HepG2 (cell line): ENCODE data around the gene KIF25. TPM values are rescaled to one million over a fixed set of nuclear protein-coding genes. Genes with fewer than 3 reads are reported as not detected.

Source experiments
- ATAC-seq: fragments of 200-7000 bp; cut with Tn5 transposase; 3 replicates; pipeline ENCODE4 v1.9.1; 2020; ENCODE audit warnings: mild to moderate bottlenecking, moderate library complexity
- BruUV-seq: library from RNA; stranded (reverse); fragments of 400-500 nt; replicated peaks from 2 replicates; lab custom pipeline; 2021; lab: Mats Ljungman, UMichigan
- CTCF ChIA-PET: fragments of 300-600 bp; formaldehyde crosslinking; extraction: SDS; loops from one replicate; lab custom pipeline; 2021; ENCODE audit warnings: low total read pairs, inconsistent platforms, low intra/inter-chr PET ratio; lab: Yijun Ruan, JAX
- POLR2A ChIA-PET: fragments of 350-600 bp; sonication (Branson Sonifier 250); formaldehyde crosslinking; loops from one replicate; lab custom pipeline; 2020; ENCODE audit warnings: antibody characterized with exemption, inconsistent platforms; lab: Yijun Ruan, JAX
- DNase-seq: peaks from one replicate; pipeline ENCODE4 v3.0.0-alpha.2; 2015; ENCODE audit warnings: low spot score
- FAIRE-seq: peaks from 3 replicates; lab custom pipeline; 2011; peaks lifted over from hg19 to GRCh38; lab: Jason Lieb, UNC
- H2AFZ ChIP-seq: one replicate; pipeline ENCODE4 v1.6.1; 2011; ENCODE audit warnings: low read length, inconsistent platforms
- H3K27ac ChIP-seq: fragments of 300-600 bp; 3 replicates; pipeline ENCODE4 v1.8.0; 2011; ENCODE audit warnings: mixed run types, mild to moderate bottlenecking, mixed read lengths, low read length, inconsistent platforms; ENCODE audit not compliant: insufficient read depth; ENCODE audit errors: extremely low read length
- H3K27me3 ChIP-seq, 2 experiments: fragments of 200-600 bp in 1 of 2; 2 replicates in 1 of 2; 3 replicates in 1 of 2; pipeline versions ENCODE4 v1.6.0 to v1.8.0; 2011; ENCODE audit warnings: low read length in 2 of 2, mild to moderate bottlenecking in 2 of 2, moderate library complexity in 2 of 2, inconsistent platforms in 1 of 2; ENCODE audit not compliant: insufficient read depth in 2 of 2, control insufficient read depth in 1 of 2
- H3K36me3 ChIP-seq, 2 experiments: fragments of 200-600 bp in 1 of 2; replicated peaks in 1 of 2; 2 replicates in 1 of 2; 3 replicates in 1 of 2; pipeline versions ENCODE4 v1.5.1 to v1.8.0; 2011; ENCODE audit warnings: low read length in 2 of 2, inconsistent platforms in 1 of 2; ENCODE audit not compliant: insufficient read depth in 2 of 2, control insufficient read depth in 1 of 2
- H3K4me1 ChIP-seq: 2 replicates; pipeline ENCODE4 v1.5.1; 2012; ENCODE audit warnings: low read length, inconsistent platforms; ENCODE audit not compliant: insufficient read depth
- H3K4me2 ChIP-seq: 2 replicates; pipeline ENCODE4 v1.6.0; 2011; ENCODE audit warnings: low read depth, low read length, inconsistent platforms
- H3K4me3 ChIP-seq, 3 experiments: fragments of 200-600 bp in 1 of 3; sonication (generic), shearing (Covaris generic) in 1 of 3; replicated peaks in 1 of 3; 2 replicates each; pipeline ENCODE4 v1.5.1; 2011 to 2016; ENCODE audit warnings: low read length in 3 of 3, inconsistent platforms in 2 of 3, low read depth in 2 of 3, mild to moderate bottlenecking in 2 of 3, control low read depth in 1 of 3, mixed read lengths in 1 of 3; ENCODE audit not compliant: insufficient read depth in 1 of 3
- H3K79me2 ChIP-seq: one replicate; pipeline ENCODE4 v1.6.1; 2011; ENCODE audit warnings: low read length, inconsistent platforms; ENCODE audit not compliant: insufficient read depth
- H3K9ac ChIP-seq: 2 replicates; pipeline ENCODE4 v1.6.0; 2011; ENCODE audit warnings: mild to moderate bottlenecking, low read depth, low read length, inconsistent platforms; ENCODE audit not compliant: insufficient read depth
- H3K9me3 ChIP-seq: 2 replicates; pipeline ENCODE4 v1.5.1; 2012; ENCODE audit warnings: mild to moderate bottlenecking, low read length
- H4K20me1 ChIP-seq: 2 replicates; pipeline ENCODE4 v1.6.0; 2011; ENCODE audit warnings: inconsistent platforms, mild to moderate bottlenecking, low read length, moderate library complexity; ENCODE audit not compliant: insufficient read depth
- BRCA1 ChIP-seq: sonication (generic); formaldehyde crosslinking; IDR thresholded peaks from 2 replicates; pipeline ENCODE4 v1.4.0; 2020; ENCODE audit warnings: missing genetic modification reagents
- GATA4 ChIP-seq: sonication (generic); IDR thresholded peaks from 2 replicates; pipeline ENCODE4 v1.6.1; 2016; ENCODE audit warnings: antibody characterized with exemption, low read depth, borderline replicate concordance
- HDAC1 ChIP-seq: sonication (generic); formaldehyde crosslinking; IDR thresholded peaks from 2 replicates; pipeline ENCODE4 v1.5.1; 2020; ENCODE audit warnings: mild to moderate bottlenecking, missing genetic modification reagents
- MIER3 ChIP-seq: IDR thresholded peaks from 2 replicates; pipeline ENCODE4 v1.6.1; 2016; ENCODE audit warnings: missing compliant biosample characterization, borderline replicate concordance
- PTBP1 ChIP-seq: fragments of 200-400 bp; formaldehyde crosslinking; IDR thresholded peaks from 2 replicates; pipeline ENCODE4 v1.6.1; 2018; ENCODE audit warnings: low read length, low read depth; ENCODE audit not compliant: poor library complexity, severe bottlenecking
- RBM22 ChIP-seq: fragments of 200-400 bp; formaldehyde crosslinking; optimal IDR thresholded peaks from 2 replicates; pipeline ENCODE3; 2017; ENCODE audit warnings: mild to moderate bottlenecking, low read length, moderate library complexity
- RCOR2 ChIP-seq: IDR thresholded peaks from 2 replicates; pipeline ENCODE4 v1.6.1; 2016; ENCODE audit warnings: missing biosample characterization, missing genetic modification reagents
- RELA ChIP-seq: sonication (generic); formaldehyde crosslinking; IDR thresholded peaks from 2 replicates; pipeline ENCODE4 v1.4.0; 2020; ENCODE audit warnings: missing genetic modification reagents
- SMARCC2 ChIP-seq: fragments of 450-650 bp; IDR thresholded peaks from 2 replicates; pipeline ENCODE4 v1.6.1; 2017; ENCODE audit warnings: antibody characterized with exemption, mild to moderate bottlenecking
- THRA ChIP-seq: sonication (generic); formaldehyde crosslinking; IDR thresholded peaks from 2 replicates; pipeline ENCODE4 v1.4.0; 2020; ENCODE audit warnings: missing genetic modification reagents, borderline replicate concordance
- ZKSCAN1 ChIP-seq: fragments of 150-350 bp; IDR thresholded peaks from 2 replicates; pipeline ENCODE4 v1.6.1; 2014; ENCODE audit warnings: low read length
- ZNF121 ChIP-seq: sonication (generic); formaldehyde crosslinking; IDR thresholded peaks from 2 replicates; pipeline ENCODE4 v1.5.0; 2020; ENCODE audit warnings: mild to moderate bottlenecking, missing genetic modification reagents
- WGBS: methylation state at CpG from one replicate; pipeline ENCODE4 v1.1.6; 2017; ENCODE audit warnings: low lambda C conversion rate; 5-methylcytosine and 5-hydroxymethylcytosine counted together
- in situ Hi-C: cut with HindIII; loops from 2 replicates; pipeline ENCODE4 v1.10.0; 2017; ENCODE audit warnings: low pct_unique_long_range_greater_than_20kb; ENCODE audit not compliant: extremely low pct_ligation_motif_present
- intact Hi-C: fragments of 100-400 bp; cut with micrococcal nuclease; formaldehyde crosslinking; loops from one replicate; pipeline ENCODE4 v1.10.0; 2022; ENCODE audit not compliant: unreplicated experiment
- polyA plus RNA-seq, 8 experiments: library from polyadenylated mRNA; depleted of rRNA in 3 of 8; stranded (reverse) in 7 of 8; unstranded in 1 of 8; fragments of >200 nt; fragmentation: Illumina TruSeq in 4 of 8; extraction: Trizol in 4 of 8; gene quantifications; 2 replicates each; pipeline versions ENCODE4 v1.2.1 to v1.2.3, GENCODE V29; 2011 to 2016; ENCODE audit warnings: low read depth in 4 of 8, missing spikeins in 1 of 8, mixed read lengths in 1 of 8; ENCODE audit not compliant: insufficient read depth in 1 of 8
- total RNA-seq, 5 experiments: library from RNA; depleted of rRNA; stranded (reverse); fragments of >200 nt; fragmentation: Illumina TruSeq; extraction: Trizol; gene quantifications; 2 replicates each; pipeline ENCODE4 v1.2.3, GENCODE V29; 2016; ENCODE audit warnings: low read depth in 1 of 5
- TF ChIP-seq, protein P1 (sequence below): fragments of 450-650 bp; IDR thresholded peaks from 2 replicates; pipeline ENCODE4 v1.6.1; 2017; ENCODE audit warnings: mild to moderate bottlenecking

Gene KIF25
- total and polyA plus RNA-seq, 2 of the 13 experiments (the other 11 are each of a cell fraction or from before 2014, with no cell fraction given) = not detected

DNA sequence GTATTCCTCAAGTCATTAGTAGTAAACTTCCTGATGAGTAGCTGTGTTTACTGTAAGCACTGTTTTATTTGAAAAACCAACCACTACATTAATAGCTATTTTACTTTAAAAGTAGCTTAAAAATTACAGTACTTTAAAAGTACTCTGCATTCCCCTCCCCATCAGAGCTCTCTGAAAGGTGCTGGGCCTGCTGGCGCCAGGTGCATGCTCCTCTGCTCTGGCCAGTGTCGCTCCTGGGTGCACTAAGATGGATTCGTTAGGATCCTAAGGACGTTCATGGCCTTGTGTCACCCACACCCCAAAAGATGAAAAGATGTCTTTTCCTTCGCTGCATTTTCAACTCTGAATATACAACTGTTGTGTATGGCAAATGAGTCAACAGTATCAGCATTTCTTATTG, 43.9 kb upstream of the KIF25 start:
- intact Hi-C loops = no loop called here
- WGBS = 98% methylated on average over 5 of the region's 5 CpGs
- POLR2A ChIA-PET = no interaction called here
- no peaks in the 10 kb centered on the region for H3K9me3 ChIP-seq
- TF ChIP-seq RBM22 (peak; percentile 47), ZNF121 (CRISPR knock-in tag) (no peak)
- TF ChIP-seq, all 625 proteins: peak for 1
- no peak for FAIRE-seq
- no TSS peak for BruUV-seq
- no peak for DNase-seq
- in situ Hi-C loops = no loop called here
- H3K36me3 ChIP-seq = peaks cover 41 to 77% of the 10 kb centered on the region in 2 experiments
- no peak overlapping the region for H3K9ac ChIP-seq
- no peak overlapping the region for H2AFZ ChIP-seq
- H4K20me1 ChIP-seq = no peaks in the 10 kb centered on the region
- no peak overlapping the region for H3K4me2 ChIP-seq
- H3K4me1 ChIP-seq = peaks cover 28% of the 10 kb centered on the region
- H3K79me2 ChIP-seq = peaks cover 5% of the 10 kb centered on the region
- ATAC-seq = no peak
- H3K4me3 ChIP-seq = no peak overlapping the region
- H3K27ac ChIP-seq = no peak overlapping the region
- H3K27me3 ChIP-seq = no peaks in the 10 kb centered on the region
- CTCF ChIA-PET = no interaction called here

DNA sequence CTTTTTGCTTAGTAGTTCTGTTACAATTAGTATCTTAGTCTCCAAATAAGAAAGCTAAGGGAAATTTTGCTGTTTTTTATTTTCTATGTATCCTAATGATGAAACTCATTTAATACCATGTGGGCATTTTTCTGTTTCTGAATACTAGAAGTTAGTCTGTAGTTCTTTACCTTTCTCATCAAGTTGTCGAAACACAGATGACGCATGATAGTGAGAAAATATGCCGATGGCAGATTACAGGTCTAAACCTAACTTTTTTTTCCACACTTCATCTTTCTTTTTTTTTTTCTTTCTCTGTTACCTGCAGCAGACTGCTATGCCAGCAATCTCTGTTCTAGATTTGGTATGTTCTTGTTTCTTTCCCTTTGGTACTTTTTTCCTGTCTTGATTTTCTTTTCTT, 43.3 kb upstream of the KIF25 start:
- no TSS peak for BruUV-seq
- Histone ChIP-seq H3K9me3 (no peaks in the 10 kb centered on the region), H3K4me1 (peaks cover 28% of the 10 kb centered on the region), H3K27ac (no peak overlapping the region), H2AFZ (no peak overlapping the region), H3K36me3 (peaks cover 37 to 71% of the 10 kb centered on the region in 2 experiments), H3K9ac (no peak overlapping the region), H3K4me3 (no peak overlapping the region), H3K79me2 (peaks cover 5% of the 10 kb centered on the region), H4K20me1 (no peaks in the 10 kb centered on the region), H3K27me3 (no peaks in the 10 kb centered on the region), H3K4me2 (no peak overlapping the region)
- FAIRE-seq = no peak
- no peak for ATAC-seq
- no peak for DNase-seq
- no peak for TF ChIP-seq GATA4
- no peak for TF ChIP-seq PTBP1
- TF ChIP-seq RELA (CRISPR knock-in tag) = no peak
- TF ChIP-seq SMARCC2 = no peak
- no peak for TF ChIP-seq BRCA1 (CRISPR knock-in tag)
- TF ChIP-seq HDAC1 = no peak
- no peak for TF ChIP-seq RCOR2 (CRISPR knock-in tag)
- TF ChIP-seq, protein P1, sequence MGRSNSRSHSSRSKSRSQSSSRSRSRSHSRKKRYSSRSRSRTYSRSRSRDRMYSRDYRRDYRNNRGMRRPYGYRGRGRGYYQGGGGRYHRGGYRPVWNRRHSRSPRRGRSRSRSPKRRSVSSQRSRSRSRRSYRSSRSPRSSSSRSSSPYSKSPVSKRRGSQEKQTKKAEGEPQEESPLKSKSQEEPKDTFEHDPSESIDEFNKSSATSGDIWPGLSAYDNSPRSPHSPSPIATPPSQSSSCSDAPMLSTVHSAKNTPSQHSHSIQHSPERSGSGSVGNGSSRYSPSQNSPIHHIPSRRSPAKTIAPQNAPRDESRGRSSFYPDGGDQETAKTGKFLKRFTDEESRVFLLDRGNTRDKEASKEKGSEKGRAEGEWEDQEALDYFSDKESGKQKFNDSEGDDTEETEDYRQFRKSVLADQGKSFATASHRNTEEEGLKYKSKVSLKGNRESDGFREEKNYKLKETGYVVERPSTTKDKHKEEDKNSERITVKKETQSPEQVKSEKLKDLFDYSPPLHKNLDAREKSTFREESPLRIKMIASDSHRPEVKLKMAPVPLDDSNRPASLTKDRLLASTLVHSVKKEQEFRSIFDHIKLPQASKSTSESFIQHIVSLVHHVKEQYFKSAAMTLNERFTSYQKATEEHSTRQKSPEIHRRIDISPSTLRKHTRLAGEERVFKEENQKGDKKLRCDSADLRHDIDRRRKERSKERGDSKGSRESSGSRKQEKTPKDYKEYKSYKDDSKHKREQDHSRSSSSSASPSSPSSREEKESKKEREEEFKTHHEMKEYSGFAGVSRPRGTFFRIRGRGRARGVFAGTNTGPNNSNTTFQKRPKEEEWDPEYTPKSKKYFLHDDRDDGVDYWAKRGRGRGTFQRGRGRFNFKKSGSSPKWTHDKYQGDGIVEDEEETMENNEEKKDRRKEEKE = no peak
- TF ChIP-seq MIER3 = no peak
- no peak for TF ChIP-seq THRA
- TF ChIP-seq ZKSCAN1 = no peak
- ChIA-PET CTCF (no interaction called here), POLR2A (no interaction called here)
- 97% methylated on average over 3 of the region's 3 CpGs for WGBS
- in situ Hi-C loops = no loop called here
- intact Hi-C loops = no loop called here
